Stimulated activated naive CD4-positive, alpha-beta T cell treated with Interleukin-2 at 50 U/mL for 16 hours (primary cell): ENCODE results near the gene TMA7B.
A peak's percentile ranks its signal among the peaks of the same experiment; 100 is the strongest.

Experiments
- DNase-seq: peaks from one replicate; lab custom pipeline; 2025; lab: John Stamatoyannopoulos, UW

TMA7B gene

DNA sequence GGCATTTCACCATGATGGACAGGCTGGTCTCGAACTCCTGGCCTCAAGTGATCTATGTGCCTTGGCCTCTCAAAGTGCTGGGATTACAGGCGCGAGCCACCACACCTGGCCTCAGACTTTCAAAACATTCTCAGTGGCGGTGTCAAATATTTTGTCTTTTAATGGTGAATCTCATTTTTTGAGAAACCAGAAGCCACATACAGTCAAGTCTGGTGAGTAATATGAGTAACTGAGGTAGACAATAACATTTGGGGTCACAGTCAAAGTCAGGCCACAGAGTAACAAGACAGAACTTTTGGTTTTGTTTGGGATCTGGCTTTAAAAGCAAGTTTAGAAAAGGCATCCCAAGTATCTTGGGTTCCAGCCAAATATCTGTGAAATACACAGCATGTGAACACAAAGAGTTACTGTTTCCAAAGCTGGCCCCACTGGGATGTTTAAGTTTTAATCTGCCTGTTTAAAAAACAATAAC, 5.6 kb upstream of the TMA7B start:
- peak; percentile 15 for DNase-seq

DNA sequence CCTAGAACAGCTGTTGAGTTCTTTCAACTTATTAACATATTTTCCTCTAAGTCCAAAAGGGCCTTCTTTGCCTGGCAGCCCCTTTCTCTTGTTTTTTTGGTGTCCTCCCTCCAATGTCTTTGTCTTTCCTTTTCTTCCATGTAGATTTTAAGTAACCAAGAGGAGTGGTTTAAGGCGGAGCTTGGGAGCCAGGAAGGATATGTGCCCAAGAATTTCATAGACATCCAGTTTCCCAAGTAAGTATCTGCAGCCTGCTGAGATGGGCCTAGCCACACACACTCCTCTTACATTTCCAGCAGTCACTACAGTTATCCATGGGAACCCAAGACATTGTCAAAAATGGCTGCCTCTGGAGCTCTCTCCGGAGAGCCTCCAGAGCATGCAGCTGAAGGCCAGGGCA, 4.5 kb upstream of the TMA7B start:
- no peak for DNase-seq

DNA sequence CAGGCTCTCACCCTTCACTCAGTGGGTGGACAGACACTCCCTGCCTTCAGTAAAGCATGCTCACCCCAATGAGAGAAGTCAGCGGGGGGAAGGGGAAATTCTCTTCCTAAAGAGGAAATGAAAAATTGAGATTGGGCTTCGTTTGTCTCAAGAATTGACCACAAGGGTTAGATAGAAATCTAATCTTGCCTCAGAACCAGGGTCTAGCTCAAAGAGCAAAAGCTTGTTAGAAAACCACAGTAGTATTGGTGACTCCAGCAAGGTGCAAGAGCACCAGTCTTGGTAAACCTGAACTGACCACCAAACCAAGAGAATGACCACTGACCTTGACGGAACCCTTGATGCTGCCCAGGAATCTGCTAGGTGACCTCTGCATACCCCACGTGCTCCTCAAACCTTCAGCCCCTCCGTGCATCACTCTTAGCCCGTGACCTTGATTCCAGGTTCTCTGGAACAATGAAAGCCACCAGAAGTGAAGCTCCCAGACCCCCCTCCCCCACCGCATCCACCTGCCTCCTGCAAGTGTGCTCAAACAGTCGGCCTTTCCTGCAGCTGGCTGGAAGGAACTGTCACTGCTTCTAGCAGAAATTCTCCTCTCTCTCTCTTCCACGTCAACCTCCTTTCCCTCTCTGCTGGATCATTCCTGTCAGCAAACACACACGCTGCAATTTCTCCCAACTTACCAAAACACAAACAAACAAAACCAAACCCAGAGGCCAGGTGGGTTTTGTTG, 3.1 kb upstream of the TMA7B start:
- DNase-seq = no peak

DNA sequence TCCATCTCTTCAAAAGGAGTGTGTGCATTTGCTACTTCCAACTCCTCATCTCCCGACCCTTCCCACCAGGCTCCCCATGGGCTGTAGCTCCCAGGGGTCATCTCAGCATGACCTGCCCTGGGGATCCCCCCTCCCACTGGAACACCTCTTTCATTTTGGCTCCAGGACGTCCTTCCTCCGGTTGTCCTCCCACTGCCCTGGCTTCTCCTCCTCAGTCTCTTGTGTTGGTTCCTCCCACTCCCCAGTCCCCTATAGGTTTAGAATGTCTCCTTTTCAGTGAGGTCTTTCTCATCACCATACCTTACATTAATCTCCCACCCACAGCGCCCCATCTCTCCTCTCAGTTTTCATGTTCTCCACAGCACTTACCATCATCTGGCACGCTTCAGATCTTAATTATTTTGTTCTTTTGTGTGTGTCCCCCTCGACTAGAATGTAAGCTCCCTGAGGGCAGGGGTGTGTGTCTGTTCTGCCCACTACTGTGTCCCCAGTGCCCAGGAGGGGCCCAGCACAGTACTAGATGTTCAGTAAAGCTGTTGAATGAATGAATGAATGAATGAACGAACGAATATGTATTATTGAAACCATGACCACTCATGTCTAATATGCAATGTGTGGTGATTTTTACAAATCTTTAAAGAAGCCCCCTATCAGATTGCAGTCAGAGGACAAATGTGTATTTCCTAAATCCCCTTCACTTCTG, 2.0 kb upstream of the TMA7B start:
- no peak for DNase-seq

DNA sequence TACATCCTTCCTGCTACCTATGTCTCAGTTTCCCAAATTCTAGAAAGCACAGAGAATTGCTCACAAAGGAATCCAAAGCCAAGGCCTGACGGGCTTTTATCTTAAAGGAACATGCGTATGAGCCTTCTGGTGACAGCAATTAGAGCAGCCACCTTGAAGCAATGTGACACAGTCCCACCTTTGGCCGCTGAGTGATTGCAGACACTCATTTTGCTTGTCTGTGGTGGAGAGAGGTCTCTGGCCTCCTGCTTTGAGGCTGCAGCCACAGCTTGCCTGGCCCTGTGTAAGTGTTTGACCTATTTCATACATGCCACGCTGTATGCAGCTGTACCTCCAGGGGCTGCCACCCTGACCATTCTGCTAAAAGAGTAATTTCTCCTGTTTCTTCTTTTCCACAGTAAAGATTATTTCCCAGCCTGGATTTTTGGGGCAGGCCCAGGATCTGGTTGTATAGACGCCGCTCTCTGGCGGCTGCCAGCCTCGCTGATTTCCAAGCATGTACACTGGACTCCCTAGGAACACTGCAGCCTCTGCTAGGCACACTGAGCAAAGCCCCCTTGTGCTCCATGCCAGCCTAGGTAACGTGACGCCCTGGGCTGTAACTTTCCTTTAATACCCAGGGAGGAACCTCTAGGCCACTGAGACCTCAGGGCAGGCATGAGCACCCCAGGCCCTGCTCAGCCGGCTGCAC, 1.1 kb upstream of the TMA7B start:
- no peak for DNase-seq

DNA sequence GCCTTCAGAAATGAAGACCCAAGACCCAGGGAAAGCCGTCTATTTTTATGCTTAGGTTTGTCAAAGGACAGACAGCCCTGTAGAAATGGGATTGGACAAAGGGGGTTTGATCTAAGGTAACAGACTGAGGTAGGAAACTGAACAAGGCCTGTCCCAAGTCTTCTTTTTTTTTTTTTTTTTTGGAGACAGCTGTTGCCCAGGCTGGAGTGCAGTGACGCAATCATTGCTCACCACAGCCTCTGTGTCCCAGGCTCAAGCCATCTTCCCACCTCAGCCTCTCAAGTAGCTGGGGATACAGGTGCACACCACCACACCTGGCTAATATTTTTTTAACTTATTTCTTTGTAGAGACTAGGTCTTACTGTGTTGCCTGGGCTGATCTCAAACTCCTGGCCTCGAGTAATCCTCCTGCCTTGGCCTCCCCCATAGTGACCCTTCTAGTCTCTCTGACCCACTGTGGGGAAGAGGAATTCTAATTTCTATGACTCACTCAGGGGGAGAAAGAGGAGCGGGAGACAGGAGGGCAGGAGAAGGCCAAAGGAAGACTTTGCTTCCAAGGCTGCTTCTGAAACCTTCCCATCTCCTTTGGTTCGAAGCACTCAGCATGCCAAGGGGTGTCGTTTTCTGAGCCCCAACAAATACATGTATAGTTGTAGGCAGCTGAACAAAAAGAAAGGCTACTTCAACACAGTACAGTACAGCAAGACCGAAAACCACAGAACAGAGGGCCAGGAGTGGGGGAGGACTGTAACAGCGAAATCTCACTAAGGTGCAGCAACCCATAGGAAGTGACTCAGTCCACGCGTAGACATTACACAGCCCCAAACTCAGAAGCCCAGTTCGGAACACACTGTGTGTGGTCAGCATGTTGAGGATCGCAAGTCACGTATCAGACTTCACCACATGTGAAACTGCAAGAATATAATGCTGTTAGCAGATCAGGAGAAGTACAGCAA, 872 bp downstream of the TMA7B start:
- DNase-seq = peak; percentile 76

DNA sequence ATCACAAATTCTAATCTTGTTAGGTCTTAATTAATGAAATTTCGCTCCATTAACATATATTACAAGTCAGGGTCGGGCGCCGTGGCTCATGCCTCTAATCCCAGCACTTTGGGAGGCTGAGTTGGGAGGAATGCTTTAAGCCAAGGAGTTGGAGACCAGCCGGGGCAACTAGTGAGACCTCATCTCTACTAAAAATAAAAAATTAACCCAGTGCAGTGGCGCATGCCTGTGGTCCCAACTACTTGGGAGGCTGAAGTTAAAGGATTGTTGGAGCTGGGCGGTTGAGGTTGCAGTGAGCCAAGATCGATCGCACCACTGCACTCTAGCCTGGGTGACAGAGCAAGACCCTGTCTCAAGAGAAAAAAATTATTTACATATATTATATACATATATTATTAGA, 1.9 kb downstream of the TMA7B start:
- DNase-seq = no peak

DNA sequence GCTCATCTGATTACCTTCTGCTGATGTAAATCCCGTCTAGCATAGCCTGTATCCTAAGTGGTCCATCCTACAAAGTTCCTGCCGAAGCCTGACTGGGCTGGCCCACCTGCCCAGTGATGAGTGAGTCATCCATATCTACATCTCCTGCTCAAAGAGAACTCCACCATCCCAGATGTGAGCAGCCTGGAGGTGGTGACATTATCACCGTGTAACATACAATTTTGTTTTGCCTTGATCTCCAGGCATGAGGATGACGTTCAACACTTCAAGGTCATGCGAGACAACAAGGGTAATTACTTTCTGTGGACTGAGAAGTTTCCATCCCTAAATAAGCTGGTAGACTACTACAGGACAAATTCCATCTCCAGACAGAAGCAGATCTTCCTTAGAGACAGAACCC, 5.6 kb downstream of the TMA7B start:
- DNase-seq = no peak

DNA sequence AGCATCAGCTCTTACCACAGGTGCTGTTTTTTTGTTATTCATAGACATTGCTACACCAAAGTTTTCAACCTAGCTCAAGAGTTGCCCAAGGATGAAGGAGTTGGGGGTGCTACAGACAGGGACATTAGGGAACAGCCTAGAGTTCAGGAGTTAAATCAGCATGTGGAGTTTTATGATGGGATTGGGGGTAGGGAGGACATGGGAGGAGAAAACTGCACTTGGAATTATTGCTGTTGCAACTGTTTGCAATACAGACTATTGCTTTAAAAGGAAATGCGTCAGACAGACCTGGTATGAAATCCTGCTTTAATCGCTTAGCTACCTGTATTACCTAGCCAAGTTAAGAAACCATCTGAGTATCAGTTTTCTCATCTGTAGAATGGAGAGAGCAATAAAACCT, 6.3 kb downstream of the TMA7B start:
- DNase-seq = no peak

DNA sequence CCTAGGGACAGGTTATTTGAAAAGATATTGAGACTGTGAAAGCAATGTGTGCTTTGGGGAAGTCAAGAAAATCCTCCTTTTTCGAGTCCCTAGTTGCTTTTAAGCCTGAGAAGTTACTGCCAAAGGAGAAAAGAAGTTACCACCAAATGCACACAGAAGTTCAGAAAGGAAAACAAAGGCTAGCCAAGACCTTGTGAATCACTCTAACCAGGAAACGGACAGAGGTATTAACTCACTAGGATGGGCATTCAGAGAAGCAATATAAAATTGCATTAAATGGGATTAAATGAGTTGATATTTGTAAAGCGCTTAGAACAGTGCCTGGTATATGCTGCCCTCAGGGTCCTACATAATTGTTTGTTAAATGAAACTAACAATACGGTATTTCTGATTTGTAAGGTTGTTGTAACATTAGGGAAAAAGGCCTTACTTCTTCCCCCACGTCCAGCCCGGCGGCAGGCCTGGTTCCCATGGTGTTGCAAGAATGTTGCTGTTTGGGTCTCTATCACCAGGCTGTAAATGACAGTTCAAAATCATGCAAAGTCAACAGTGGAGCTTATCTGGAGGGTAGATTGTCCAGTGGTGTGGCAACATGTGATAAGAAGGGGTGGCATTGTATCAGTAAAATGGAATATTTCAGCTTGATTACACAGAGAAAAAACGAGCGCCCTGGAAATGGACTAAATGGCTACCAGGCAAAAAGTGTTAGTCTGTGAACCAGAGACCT, 7.1 kb downstream of the TMA7B start:
- no peak for DNase-seq

DNA sequence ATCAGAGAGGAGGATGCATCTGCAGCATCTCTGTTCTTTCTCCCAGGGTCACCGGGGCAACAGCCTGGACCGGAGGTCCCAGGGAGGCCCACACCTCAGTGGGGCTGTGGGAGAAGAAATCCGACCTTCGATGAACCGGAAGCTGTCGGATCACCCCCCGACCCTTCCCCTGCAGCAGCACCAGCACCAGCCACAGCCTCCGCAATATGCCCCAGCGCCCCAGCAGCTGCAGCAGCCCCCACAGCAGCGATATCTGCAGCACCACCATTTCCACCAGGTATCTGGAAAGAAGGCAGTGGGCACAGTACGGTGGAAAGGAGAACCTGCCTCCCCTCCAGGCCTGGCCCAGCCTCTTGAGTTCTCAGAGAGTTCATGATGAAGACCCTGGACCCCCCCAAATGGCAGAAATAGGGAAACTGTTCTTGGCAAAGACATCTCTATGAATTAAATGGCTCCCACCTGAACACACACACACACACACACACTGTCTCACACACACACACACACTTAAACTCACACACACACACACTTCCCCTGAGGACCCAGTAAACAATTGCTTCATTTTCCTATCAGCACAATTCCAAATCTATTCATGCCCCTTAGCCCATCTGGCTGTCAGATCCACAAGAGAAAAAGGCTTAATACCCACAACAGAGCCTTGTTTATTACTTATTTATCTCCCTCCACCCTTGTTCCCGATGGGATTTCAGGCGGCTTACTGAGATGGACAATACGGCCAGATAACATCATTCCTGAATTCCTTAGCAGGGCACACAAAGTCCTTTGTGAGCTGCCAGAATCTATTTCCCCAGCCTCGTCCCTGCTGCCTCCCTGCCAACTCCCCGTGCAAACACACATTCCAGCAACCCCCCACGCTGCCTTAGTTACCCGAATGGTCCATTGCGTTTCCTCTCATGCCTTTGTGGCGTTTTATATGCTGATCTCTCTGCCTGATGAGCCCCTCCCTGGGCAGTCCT, 8.1 kb downstream of the TMA7B start:
- DNase-seq = no peak

DNA sequence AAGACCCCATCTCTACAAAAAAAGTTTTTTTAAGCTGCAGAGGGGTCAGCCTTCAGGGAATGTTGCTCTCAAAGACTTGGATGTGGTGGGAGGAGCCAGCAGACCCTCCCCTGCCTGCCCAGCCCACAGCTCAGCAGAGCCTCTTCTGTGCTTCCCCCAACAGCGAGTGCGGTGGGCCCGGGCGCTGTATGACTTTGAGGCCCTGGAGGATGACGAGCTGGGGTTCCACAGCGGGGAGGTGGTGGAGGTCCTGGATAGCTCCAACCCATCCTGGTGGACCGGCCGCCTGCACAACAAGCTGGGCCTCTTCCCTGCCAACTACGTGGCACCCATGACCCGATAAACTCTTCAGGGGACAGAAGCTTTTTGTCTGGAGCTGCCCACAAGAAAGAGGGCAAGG, 10.5 kb downstream of the TMA7B start:
- no peak for DNase-seq

DNA sequence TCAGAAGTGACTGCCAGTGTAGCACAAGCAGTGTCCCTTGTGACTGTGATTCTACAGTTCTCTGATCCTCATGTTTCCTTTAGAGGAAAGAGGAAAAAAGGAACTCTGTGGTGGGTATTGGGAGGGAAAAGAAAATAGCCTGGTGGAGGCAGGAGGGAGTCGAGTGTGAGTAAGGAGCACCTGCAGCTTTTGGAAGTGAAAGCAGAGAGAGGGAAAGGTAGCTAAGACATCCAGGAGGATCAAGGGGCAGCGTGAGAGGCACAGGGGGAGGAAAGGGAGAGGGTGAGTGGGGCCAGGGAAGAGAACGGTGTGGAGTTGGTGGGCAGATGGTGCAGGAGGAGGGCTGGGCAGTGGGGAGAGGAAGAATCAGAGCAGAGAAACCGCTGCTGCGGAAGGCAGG, 12.4 kb downstream of the TMA7B start:
- DNase-seq = no peak

DNA sequence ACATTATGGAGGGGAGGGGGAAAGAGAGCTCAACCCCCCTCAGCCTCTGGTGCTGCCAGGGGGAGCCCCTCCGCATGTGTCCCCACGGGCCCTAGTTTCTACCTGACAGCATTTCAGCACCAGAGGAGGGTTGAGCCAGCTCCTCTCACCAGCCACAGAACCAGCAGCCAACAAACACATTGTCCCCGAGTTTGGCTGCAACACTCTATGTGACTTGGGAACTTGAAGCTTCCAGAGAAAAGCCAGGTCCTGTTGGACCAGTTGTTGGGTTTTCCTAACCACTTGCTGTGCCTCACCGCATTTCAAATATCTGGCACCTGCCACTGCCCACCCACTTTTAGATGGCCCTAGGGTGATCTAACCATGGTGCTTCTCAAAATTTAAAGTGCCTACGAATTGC, 13.5 kb downstream of the TMA7B start:
- no peak for DNase-seq

DNA sequence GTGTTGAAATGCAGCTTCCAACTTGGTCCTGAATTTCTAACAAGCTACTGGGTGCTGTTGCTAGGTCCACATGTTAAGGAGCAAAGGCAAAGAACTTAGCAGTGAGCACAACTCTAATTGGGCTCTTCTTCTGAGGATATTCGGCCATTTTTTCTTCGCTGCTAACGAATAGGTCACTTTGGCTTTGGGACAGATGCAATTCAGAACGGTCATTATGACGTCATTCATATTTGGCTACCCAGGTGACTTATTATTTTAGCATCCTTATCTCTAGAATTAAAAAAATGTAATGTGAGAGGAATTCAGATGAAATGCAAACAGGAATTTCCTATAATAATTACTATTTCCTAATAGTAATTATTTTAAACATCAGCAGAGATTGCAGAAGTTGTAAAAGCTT, 13.9 kb downstream of the TMA7B start:
- no peak for DNase-seq

DNA sequence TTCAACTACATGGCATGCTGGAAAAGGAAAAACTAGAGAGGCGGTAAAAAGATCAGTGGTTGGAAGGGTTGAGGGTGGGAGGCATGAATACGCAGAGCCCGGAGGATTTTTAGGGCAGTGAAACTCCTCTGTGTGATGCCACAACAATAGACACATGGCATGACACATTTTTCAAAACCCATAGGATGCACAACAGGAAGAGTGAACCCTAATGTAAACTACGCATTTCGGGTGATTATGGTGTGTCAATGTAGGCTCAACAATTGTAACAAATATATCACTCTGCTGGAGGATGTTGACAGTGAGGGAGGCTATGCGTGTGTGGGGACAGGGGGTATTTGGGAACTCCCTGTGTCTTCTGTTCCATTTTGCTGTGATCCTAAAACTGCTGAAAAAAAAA, 18.9 kb downstream of the TMA7B start:
- no peak for DNase-seq

DNA sequence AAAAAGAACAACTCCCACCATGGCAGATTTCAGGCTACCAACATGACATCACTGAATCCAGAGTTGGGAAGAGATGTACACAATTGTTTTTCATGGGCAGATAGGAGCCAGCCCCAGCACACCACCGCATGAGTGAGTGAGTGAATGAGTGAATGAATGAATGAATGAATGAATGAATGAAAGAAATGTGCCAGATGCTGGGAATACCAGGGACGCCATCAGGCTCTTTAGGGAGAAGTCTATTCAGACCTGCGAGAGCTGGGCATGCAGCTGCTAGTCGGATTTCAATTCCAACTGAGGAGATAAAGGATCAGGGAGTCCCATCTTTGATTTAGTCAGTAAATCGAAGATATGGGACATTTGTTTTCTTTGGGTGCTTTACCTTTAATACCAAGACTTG, 19.3 kb downstream of the TMA7B start:
- DNase-seq = no peak

DNA sequence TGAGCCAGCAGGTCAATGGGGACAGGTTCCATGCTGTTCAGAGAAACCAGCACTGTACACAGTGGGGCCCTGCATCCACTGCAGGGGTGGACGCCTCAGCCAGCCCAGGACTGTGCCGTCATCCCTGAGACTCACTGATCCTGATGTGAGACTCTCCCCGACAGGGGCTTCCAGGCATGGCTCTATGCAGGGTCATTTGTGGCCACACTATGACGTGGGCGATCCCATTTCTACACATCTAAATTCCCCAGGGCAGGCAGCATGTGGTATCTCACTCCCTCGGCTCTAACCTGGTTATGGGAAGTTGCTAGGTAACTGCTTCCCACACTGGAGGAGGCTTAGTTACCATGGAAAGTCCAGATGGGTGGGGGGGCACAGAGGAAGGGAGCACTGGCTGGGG, 20.4 kb downstream of the TMA7B start:
- no peak for DNase-seq

DNA sequence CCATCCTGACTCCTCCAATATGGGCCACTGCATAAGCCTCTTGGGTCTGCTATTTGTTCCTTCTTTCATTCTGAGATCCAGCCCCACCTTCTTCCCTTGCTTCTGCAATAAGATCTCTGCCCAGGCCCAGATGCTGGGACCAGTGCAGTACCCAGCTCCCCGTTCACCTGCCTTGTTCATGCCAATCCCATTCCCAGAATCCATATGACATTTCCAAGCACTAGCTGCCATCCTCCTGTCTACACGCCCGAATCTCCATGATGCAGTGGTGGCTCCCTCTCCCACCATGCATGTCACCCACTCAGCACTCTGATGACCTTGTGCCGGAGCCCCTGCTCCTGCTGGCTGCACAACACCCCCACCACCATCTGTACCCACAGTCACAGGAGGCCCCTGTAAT, 23.1 kb downstream of the TMA7B start:
- DNase-seq = no peak

DNA sequence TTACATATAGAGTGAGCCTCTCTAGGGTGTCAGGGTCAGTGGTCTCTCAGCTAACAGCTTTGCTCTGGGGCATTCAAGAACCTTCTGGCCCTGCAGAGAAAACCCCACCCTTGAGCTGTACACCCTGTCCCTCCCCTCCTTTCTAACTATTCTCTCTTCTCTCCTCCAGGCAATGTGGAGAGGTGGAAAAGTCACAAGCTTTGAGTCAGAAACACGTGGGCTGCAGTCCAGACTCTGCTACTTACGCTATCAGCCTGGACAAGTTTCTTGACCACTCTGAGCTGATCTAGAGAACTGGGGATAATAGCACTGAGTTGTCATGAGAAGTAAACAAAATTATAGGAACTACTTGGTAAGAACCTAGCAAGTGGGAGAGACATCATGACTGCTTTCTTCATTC, 23.8 kb downstream of the TMA7B start:
- DNase-seq = no peak
